Stomach smooth muscle (tissue), 2 donors: Measurements from ENCODE around the gene SELENOW.

Experiments
- H3K27ac ChIP-seq: one replicate; pipeline ENCODE4 v1.7.0; 2013; ENCODE audit warnings: mild to moderate bottlenecking, low read length, inconsistent platforms
- H3K27me3 ChIP-seq, 2 donors: one replicate each; pipeline ENCODE4 v1.7.0; 2013; ENCODE audit warnings: low read length in 2 of 2; ENCODE audit not compliant: insufficient read depth in 2 of 2, control insufficient read depth in 1 of 2
- H3K36me3 ChIP-seq, 2 donors: one replicate each; pipeline ENCODE4 v1.7.0; 2013; ENCODE audit warnings: low read length in 2 of 2; ENCODE audit not compliant: control insufficient read depth in 2 of 2, insufficient read depth in 2 of 2
- H3K4me1 ChIP-seq: one replicate; pipeline ENCODE4 v1.7.0; 2013; ENCODE audit warnings: low read length; ENCODE audit not compliant: control insufficient read depth, insufficient read depth
- H3K4me3 ChIP-seq, 2 donors: one replicate each; pipeline ENCODE4 v1.7.0; 2013; ENCODE audit warnings: low read length in 2 of 2
- H3K9ac ChIP-seq, 2 donors: one replicate each; pipeline ENCODE4 v1.7.0; 2013; ENCODE audit warnings: low read length in 2 of 2, mild to moderate bottlenecking in 1 of 2
- H3K9me3 ChIP-seq, 2 donors: one replicate each; pipeline ENCODE4 v1.7.0; 2013; ENCODE audit warnings: low read length in 2 of 2; ENCODE audit not compliant: control insufficient read depth in 2 of 2
- donor health status: healthy.
- donor health status: Pancreatic carcinoma.

The SELENOW gene

GRCh38 chr19:47778049-47778953 is at the start of gene SELENOW:
Gene SELENOW, plus strand, starts transcription at chr19:47778703. Its CDS starts 83 bp downstream, at chr19:47778786.
- Histone ChIP-seq H3K4me1 (peaks cover 44% of the 10 kb centered on the region), H3K9me3 (no peaks in the 10 kb centered on the region), H3K27ac (peak within 1 kb of the TSS; percentile 98), H3K27me3 (no peaks in the 10 kb centered on the region), H3K9ac (peak within 1 kb of the TSS; percentile 90 to 93), H3K36me3 (peaks cover 13 to 17% of the 10 kb centered on the region in 2 donors), H3K4me3 (peak within 1 kb of the TSS; percentile 72 to 97)

GRCh38 chr19:47729468-47729798 is 49.1 kb upstream of the SELENOW start:
- Histone ChIP-seq H3K4me1 (peaks cover 30% of the 10 kb centered on the region), H3K36me3 (peaks cover 30 to 34% of the 10 kb centered on the region in 2 donors), H3K27me3 (no peaks in the 10 kb centered on the region), H3K9me3 (no peaks in the 10 kb centered on the region), H3K4me3 (peak overlapping the region; percentile 35 to 40), H3K27ac (peak overlapping the region; percentile 85), H3K9ac (peak overlapping the region; percentile 21 to 53)

- Histone ChIP-seq H3K9me3 (no peaks in the 10 kb centered on the region), H3K9ac (no peak overlapping the region), H3K27ac (peak overlapping the region; percentile 85), H3K4me1 (peaks cover 29% of the 10 kb centered on the region), H3K4me3 (peak overlapping the region in 1 of 2 donors; percentile 40), H3K36me3 (peaks cover 30 to 32% of the 10 kb centered on the region in 2 donors), H3K27me3 (no peaks in the 10 kb centered on the region)
These were observed 48.5 kb upstream of the SELENOW start for GRCh38 chr19:47729799-47730520.

- Histone ChIP-seq H3K9me3 (no peaks in the 10 kb centered on the region), H3K9ac (no peak overlapping the region), H3K4me3 (no peak overlapping the region), H3K27ac (peak overlapping the region; percentile 85), H3K4me1 (peaks cover 27% of the 10 kb centered on the region), H3K36me3 (peaks cover 34 to 36% of the 10 kb centered on the region in 2 donors), H3K27me3 (no peaks in the 10 kb centered on the region)
These were observed 48.0 kb upstream of the SELENOW start for GRCh38 chr19:47730521-47730889.

GRCh38 chr19:47730910-47731309 is 47.6 kb upstream of the SELENOW start:
- H3K4me3 ChIP-seq = no peak overlapping the region
- H3K4me1 ChIP-seq = peaks cover 24% of the 10 kb centered on the region
- H3K27me3 ChIP-seq = no peaks in the 10 kb centered on the region
- H3K36me3 ChIP-seq = peaks cover 30 to 33% of the 10 kb centered on the region in 2 donors
- H3K9ac ChIP-seq = no peak overlapping the region
- no peaks in the 10 kb centered on the region for H3K9me3 ChIP-seq
- peak overlapping the region; percentile 85 for H3K27ac ChIP-seq

- H3K36me3 ChIP-seq = peaks cover 26 to 28% of the 10 kb centered on the region in 2 donors
- H3K4me3 ChIP-seq = no peak overlapping the region
- H3K9me3 ChIP-seq = no peaks in the 10 kb centered on the region
- no peak overlapping the region for H3K9ac ChIP-seq
- H3K27ac ChIP-seq = no peak overlapping the region
- H3K27me3 ChIP-seq = no peaks in the 10 kb centered on the region
- peaks cover 3% of the 10 kb centered on the region for H3K4me1 ChIP-seq
These were observed 43.4 kb upstream of the SELENOW start for GRCh38 chr19:47735131-47735530.

GRCh38 chr19:47740866-47741519 is 37.5 kb upstream of the SELENOW start:
- Histone ChIP-seq H3K27me3 (no peaks in the 10 kb centered on the region), H3K9ac (no peak overlapping the region), H3K36me3 (peaks cover 14 to 26% of the 10 kb centered on the region in 2 donors), H3K4me1 (peaks cover 21% of the 10 kb centered on the region), H3K27ac (no peak overlapping the region), H3K4me3 (no peak overlapping the region), H3K9me3 (no peaks in the 10 kb centered on the region)

- H3K9me3 ChIP-seq = no peaks in the 10 kb centered on the region
- H3K4me3 ChIP-seq = no peak overlapping the region
- peaks cover 12 to 21% of the 10 kb centered on the region in 2 donors for H3K36me3 ChIP-seq
- H3K9ac ChIP-seq = no peak overlapping the region
- no peaks in the 10 kb centered on the region for H3K27me3 ChIP-seq
- no peak overlapping the region for H3K27ac ChIP-seq
- H3K4me1 ChIP-seq = peaks cover 28% of the 10 kb centered on the region
These were observed 36.9 kb upstream of the SELENOW start for GRCh38 chr19:47741544-47742140.

- H3K4me1 ChIP-seq = peaks cover 35% of the 10 kb centered on the region
- H3K9me3 ChIP-seq = no peaks in the 10 kb centered on the region
- H3K27me3 ChIP-seq = no peaks in the 10 kb centered on the region
- peak overlapping the region; percentile 97 for H3K27ac ChIP-seq
- peak overlapping the region; percentile 68 for H3K9ac ChIP-seq
- peak overlapping the region in 1 of 2 donors; percentile 69 for H3K4me3 ChIP-seq
- peaks cover 19 to 24% of the 10 kb centered on the region in 2 donors for H3K36me3 ChIP-seq
These were observed 35.9 kb upstream of the SELENOW start for GRCh38 chr19:47742634-47743033.
